ENCODE data around the gene CAPS. TPM values are rescaled to one million over a fixed set of nuclear protein-coding genes. Genes with fewer than 3 reads are reported as not detected.
A peak's percentile ranks its signal among the peaks of the same experiment; 100 is the strongest.
"Not testable (repeated sequence)": the region's sequence is repeated elsewhere in the genome, so short reads cannot be mapped to it uniquely, and the experiment has no call there.

Gene CAPS
- total and polyA plus RNA-seq, 7 donors, result 3.6 to 18.6 (median 8.4) TPM

DNA sequence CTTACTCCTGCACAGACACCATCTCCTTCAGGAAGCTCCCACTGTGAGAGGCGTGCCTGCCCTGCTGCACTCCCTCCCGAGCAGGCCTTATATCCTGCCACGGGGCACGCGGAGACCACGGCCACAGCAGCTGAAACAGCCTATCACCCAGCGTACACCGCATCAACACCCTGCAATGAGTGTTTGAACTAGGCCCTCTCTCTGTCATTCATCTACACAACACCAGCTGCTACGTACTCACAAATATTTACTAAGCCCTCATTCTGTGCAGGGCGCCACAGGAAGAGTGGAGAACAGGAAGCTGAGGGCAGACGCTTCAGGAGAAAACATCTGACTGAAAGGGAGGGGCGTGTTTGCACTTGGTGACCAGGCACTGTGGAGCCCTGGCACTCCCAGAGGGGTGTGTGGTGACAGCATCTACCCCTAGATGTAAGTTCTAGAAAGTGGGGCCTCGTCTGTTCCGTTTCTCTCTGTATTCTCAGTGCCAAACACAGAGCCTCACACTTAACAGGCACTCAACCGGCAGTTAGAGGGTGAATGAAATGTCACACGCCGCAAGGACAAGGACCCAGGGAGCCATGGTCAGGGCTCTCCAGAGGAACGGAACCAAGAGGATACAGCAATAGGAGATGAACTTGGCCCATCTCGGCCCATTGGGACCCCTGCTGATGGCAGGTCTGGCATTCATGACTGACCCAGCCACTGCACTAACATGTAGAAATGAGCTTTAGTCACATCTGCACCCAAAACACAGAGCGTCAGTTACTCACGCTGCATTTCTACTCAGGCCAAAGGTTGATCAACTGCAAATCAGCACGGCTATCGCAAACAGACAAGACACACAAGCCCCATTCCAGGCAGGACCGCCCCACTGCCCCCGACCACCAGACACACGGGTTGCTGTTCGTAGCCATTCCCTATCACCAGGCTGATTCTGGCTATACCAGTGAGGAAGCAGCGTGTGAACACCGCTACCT lies 48.2 kb downstream of the CAPS start:
- DNase-seq, result no peak
- intact Hi-C loops (cut with DNase I), result no loop called here
- Histone ChIP-seq H3K27me3 (no peaks in the 10 kb centered on the region), H3K36me3 (no peaks in the 10 kb centered on the region), H3K9me3 (no peaks in the 10 kb centered on the region), H3K4me1 (peaks cover 0 to 98% (median 76%) of the 10 kb centered on the region in 4 donors), H3K4me3 (no peak overlapping the region), H3K27ac (peak overlapping the region; percentile 63 to 89 (median 84))
- 14 to 31% methylated on average over 29 of the region's 29 CpGs for WGBS, 2 donors
- peak in 1 of 4 donors; percentile 21 for TF ChIP-seq POLR2AphosphoS5 (IDR thresholded peaks at IDR 0.05)
- TF ChIP-seq POLR2A (IDR thresholded peaks at IDR 0.05), result no peak
- TF ChIP-seq, protein P1, sequence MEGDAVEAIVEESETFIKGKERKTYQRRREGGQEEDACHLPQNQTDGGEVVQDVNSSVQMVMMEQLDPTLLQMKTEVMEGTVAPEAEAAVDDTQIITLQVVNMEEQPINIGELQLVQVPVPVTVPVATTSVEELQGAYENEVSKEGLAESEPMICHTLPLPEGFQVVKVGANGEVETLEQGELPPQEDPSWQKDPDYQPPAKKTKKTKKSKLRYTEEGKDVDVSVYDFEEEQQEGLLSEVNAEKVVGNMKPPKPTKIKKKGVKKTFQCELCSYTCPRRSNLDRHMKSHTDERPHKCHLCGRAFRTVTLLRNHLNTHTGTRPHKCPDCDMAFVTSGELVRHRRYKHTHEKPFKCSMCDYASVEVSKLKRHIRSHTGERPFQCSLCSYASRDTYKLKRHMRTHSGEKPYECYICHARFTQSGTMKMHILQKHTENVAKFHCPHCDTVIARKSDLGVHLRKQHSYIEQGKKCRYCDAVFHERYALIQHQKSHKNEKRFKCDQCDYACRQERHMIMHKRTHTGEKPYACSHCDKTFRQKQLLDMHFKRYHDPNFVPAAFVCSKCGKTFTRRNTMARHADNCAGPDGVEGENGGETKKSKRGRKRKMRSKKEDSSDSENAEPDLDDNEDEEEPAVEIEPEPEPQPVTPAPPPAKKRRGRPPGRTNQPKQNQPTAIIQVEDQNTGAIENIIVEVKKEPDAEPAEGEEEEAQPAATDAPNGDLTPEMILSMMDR (IDR thresholded peaks at IDR 0.05), result no peak
- no peak for TF ChIP-seq EP300 (IDR thresholded peaks at IDR 0.05)

DNA sequence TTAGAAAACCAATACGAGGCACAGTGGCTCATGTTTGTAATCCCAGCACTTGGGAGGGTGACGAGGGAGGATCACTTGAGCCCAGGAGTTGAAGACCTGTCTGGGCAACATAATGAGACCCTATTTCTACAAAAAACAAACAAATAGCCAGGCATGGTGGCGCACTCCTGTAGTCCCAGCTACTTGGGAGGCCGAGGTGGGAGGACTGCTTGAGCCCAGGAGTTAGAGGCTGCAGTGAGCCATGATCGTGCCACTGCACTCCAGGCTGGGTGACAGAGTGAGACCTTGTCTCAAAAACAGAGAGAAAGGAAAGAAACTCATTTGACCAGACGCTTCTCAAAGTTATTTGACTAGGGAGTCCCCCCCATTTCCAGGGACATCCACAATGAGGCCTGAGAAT lies 49.2 kb downstream of the CAPS start:
- intact Hi-C loops (cut with DNase I); DNase-seq; H3K4me3 ChIP-seq; H3K36me3 ChIP-seq; H3K27me3 ChIP-seq; H3K9me3 ChIP-seq: not testable (repeated sequence)
- Histone ChIP-seq H3K27ac (peak overlapping the region; percentile 63 to 89 (median 84)), H3K4me1 (peaks cover 0 to 98% (median 84%) of the 10 kb centered on the region in 4 donors)
- 91 to 93% methylated on average over 6 of the region's 6 CpGs for WGBS, 2 donors

DNA sequence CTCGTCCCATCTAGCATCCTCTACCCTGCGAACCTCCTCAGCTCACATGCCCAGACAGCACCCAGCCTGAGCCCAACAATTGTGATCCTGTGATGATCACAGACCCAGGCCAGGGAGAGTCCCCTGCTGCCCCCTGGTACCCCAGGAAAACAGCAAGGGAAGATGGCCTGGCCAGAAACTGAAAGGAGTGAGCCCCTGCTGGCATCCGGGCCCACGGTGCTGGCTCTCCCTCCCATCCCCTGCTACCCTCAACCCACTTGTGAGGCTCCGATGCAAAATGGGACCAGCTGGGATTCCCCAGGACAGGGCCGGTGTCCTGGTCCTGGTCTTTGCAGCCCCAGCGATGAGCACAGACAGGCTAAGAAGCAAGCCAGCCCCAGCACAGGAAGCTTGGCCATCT lies 49.8 kb downstream of the CAPS start:
- Histone ChIP-seq H3K4me3 (no peak overlapping the region), H3K27ac (peak overlapping the region; percentile 71 to 89 (median 84)), H3K27me3 (no peaks in the 10 kb centered on the region), H3K36me3 (no peaks in the 10 kb centered on the region), H3K4me1 (peaks cover 0 to 98% (median 90%) of the 10 kb centered on the region in 4 donors), H3K9me3 (no peaks in the 10 kb centered on the region)
- no peak for DNase-seq
- 92 to 96% methylated on average over 7 of the region's 7 CpGs for WGBS, 2 donors
- no peak for TF ChIP-seq POLR2A (IDR thresholded peaks at IDR 0.05)
- no peak for TF ChIP-seq EP300 (IDR thresholded peaks at IDR 0.05)
- no peak for TF ChIP-seq POLR2AphosphoS5 (IDR thresholded peaks at IDR 0.05)
- TF ChIP-seq, protein P1 (IDR thresholded peaks at IDR 0.05), result no peak
- intact Hi-C loops (cut with DNase I), result no loop called here

DNA sequence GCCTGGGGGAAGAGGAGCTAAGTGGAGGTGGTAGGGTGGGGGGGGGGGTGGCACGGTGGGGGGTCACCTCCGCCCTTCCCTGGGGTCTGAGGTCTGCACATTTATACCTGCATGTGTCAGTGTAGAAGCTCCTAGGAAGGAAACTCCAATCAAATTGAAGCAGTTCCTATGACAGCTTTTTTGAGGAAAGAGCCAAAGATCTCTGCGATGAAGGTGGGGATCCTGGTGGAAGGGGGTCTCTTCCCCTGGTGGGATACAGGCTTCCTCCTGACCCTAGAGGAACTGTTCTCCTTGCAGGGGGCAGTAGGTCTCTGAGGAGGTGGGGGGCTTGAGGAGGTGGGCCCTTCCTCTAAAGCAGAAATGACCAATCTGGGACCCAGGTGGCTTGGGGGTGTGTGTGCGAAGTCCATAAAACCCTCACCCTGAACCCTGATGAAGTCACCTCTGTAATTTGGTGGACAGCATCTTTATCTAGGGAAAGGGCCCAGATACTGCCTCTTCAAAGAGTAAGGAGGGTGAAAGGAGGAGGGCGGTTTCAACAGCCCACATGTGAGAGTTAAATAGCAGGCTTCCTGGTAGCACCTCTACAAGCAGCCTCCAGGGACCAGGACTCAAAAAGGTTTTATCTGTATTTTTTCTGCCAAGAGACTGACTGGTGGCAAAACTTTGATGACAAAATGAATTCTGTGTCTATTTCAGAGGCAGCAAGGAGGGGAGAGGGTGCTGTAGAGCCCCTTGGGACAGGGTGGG lies 50.9 kb downstream of the CAPS start:
- Histone ChIP-seq H3K27ac (peak overlapping the region; percentile 71 to 89 (median 84)), H3K4me1 (peaks cover 0 to 99% (median 94%) of the 10 kb centered on the region in 4 donors)
- intact Hi-C loops (cut with DNase I), result loop anchor here (5.0 kb wide), 1 partner anchor 163 kb away; no protein-coding TSS in a partner anchor

More for the DNA sequence above, 50.9 kb downstream of the CAPS start:
- Histone ChIP-seq H3K4me3 (no peak overlapping the region), H3K9me3 (no peaks in the 10 kb centered on the region), H3K27me3 (no peaks in the 10 kb centered on the region), H3K36me3 (no peaks in the 10 kb centered on the region)
- DNase-seq, result peak; percentile 54
- 84 to 87% methylated on average over 5 of the region's 5 CpGs for WGBS, 2 donors
- TF ChIP-seq, protein P1 (IDR thresholded peaks at IDR 0.05), result no peak
- TF ChIP-seq EP300 (IDR thresholded peaks at IDR 0.05), result no peak
- TF ChIP-seq POLR2A (IDR thresholded peaks at IDR 0.05), result no peak
- TF ChIP-seq POLR2AphosphoS5 (IDR thresholded peaks at IDR 0.05), result no peak

Other genes starting within 250 kb of the CAPS start
- 10 to 100 TPM; 39.6 to 87.8 (median 61.7) TPM for gene MICOS13, start 233.7 kb upstream of the CAPS start, total RNA-seq
- gene MICOS13, start 233.7 kb upstream of the CAPS start, polyA plus RNA-seq, result 100 to 1,000 TPM; 110 to 160 (median 120) TPM
- 10 to 100 TPM; 19.9 to 37.1 (median 23.3) TPM for gene HSD11B1L, start 233.2 kb upstream of the CAPS start, total RNA-seq
- gene HSD11B1L, start 233.2 kb upstream of the CAPS start, polyA plus RNA-seq, result 1 to 10 TPM; 4.2 to 8.4 (median 6.3) TPM
- 1,000 to 10,000 TPM in 2 of 4 donors, 100 to 1,000 TPM in 2; 593 to 1,408 (median 902) TPM for gene RPL36, start 224.0 kb upstream of the CAPS start, total RNA-seq
- 1,000 to 10,000 TPM; 1,490 to 2,228 (median 1,816) TPM for gene RPL36, start 224.0 kb upstream of the CAPS start, polyA plus RNA-seq
- gene LONP1, start 194.1 kb upstream of the CAPS start, total RNA-seq, result 10 to 100 TPM; 30.5 to 48.5 (median 36.6) TPM
- gene LONP1, start 194.1 kb upstream of the CAPS start, polyA plus RNA-seq, result 10 to 100 TPM; 24.0 to 62.6 (median 29.1) TPM
- gene CATSPERD, start 193.6 kb upstream of the CAPS start, total RNA-seq, result not detected
- gene CATSPERD, start 193.6 kb upstream of the CAPS start, polyA plus RNA-seq, result not detected
- 1 to 10 TPM in 1 of 4 donors, under 1 TPM in 1, not detected in 2; 0.71 to 1.1 TPM for gene PRR22, start 129.5 kb upstream of the CAPS start, total RNA-seq
- gene PRR22, start 129.5 kb upstream of the CAPS start, polyA plus RNA-seq, result 1 to 10 TPM in 1 of 3 donors, under 1 TPM in 1, not detected in 1; 0.60 to 9.2 TPM
- gene DUS3L, start 123.1 kb upstream of the CAPS start, total RNA-seq, result 10 to 100 TPM; 26.7 to 37.4 (median 31.7) TPM
- 10 to 100 TPM in 2 of 3 donors, 1 to 10 TPM in 1; 8.3 to 42.0 (median 15.0) TPM for gene DUS3L, start 123.1 kb upstream of the CAPS start, polyA plus RNA-seq
- gene NRTN, start 109.2 kb upstream of the CAPS start, total RNA-seq, result 10 to 100 TPM in 1 of 4 donors, 1 to 10 TPM in 3; 6.1 to 12.2 (median 6.6) TPM
- gene NRTN, start 109.2 kb upstream of the CAPS start, polyA plus RNA-seq, result 1 to 10 TPM in 1 of 3 donors, not detected in 2; 1.7 TPM
- gene FUT6, start 74.6 kb upstream of the CAPS start, total RNA-seq, result not detected
- 10 to 100 TPM; 14.8 to 61.1 (median 21.0) TPM for gene FUT6, start 74.6 kb upstream of the CAPS start, polyA plus RNA-seq
- gene FUT3, start 62.8 kb upstream of the CAPS start, total RNA-seq, result under 1 TPM in 1 of 4 donors, not detected in 3; 0.83 TPM
- gene FUT3, start 62.8 kb upstream of the CAPS start, polyA plus RNA-seq, result 100 to 1,000 TPM in 1 of 3 donors, 10 to 100 TPM in 2; 24.6 to 168 (median 34.4) TPM
- gene FUT5, start 43.7 kb upstream of the CAPS start, total RNA-seq, result not detected
- gene FUT5, start 43.7 kb upstream of the CAPS start, polyA plus RNA-seq, result not detected
- gene NDUFA11, start 10.5 kb upstream of the CAPS start, total RNA-seq, result 100 to 1,000 TPM; 242 to 447 (median 353) TPM
- 100 to 1,000 TPM; 363 to 450 (median 395) TPM for gene NDUFA11, start 10.5 kb upstream of the CAPS start, polyA plus RNA-seq
- 10 to 100 TPM in 1 of 4 donors, 1 to 10 TPM in 3; 6.1 to 14.4 (median 8.1) TPM for gene VMAC, start 9.4 kb upstream of the CAPS start, total RNA-seq
- 1 to 10 TPM; 1.6 to 6.4 (median 2.4) TPM for gene VMAC, start 9.4 kb upstream of the CAPS start, polyA plus RNA-seq
- 10 to 100 TPM; 63.1 to 86.4 (median 82.7) TPM for gene RANBP3, start 63.9 kb downstream of the CAPS start, total RNA-seq
- gene RANBP3, start 63.9 kb downstream of the CAPS start, polyA plus RNA-seq, result 10 to 100 TPM; 27.0 to 47.5 (median 27.6) TPM
- gene RFX2, start 196.2 kb downstream of the CAPS start, total RNA-seq, result 10 to 100 TPM; 14.3 to 21.2 (median 17.4) TPM
- 1 to 10 TPM; 1.2 to 4.2 (median 3.6) TPM for gene RFX2, start 196.2 kb downstream of the CAPS start, polyA plus RNA-seq
- not detected for gene ACSBG2, start 221.4 kb downstream of the CAPS start, total RNA-seq
- under 1 TPM in 1 of 3 donors, not detected in 2; 0.06 TPM for gene ACSBG2, start 221.4 kb downstream of the CAPS start, polyA plus RNA-seq